HUES6 (cell line): ENCODE results near the gene NEK3.
"Not testable (repeated sequence)": the region's sequence is repeated elsewhere in the genome, so short reads cannot be mapped to it uniquely, and the experiment has no call there.

Experiments used
- H3K27ac ChIP-seq: 2 replicates; pipeline ENCODE4 v1.7.0; 2013; ENCODE audit warnings: low read depth, mild to moderate bottlenecking, low read length, inconsistent platforms
- H3K27me3 ChIP-seq: 2 replicates; pipeline ENCODE4 v1.6.1; 2013; ENCODE audit warnings: low read length; ENCODE audit not compliant: control insufficient read depth, insufficient read depth
- H3K36me3 ChIP-seq: 2 replicates; pipeline ENCODE4 v1.6.1; 2013; ENCODE audit warnings: low read length; ENCODE audit not compliant: control insufficient read depth, insufficient read depth
- H3K4me1 ChIP-seq: 2 replicates; pipeline ENCODE4 v1.6.1; 2013; ENCODE audit warnings: low read length; ENCODE audit not compliant: control insufficient read depth, insufficient read depth
- H3K4me3 ChIP-seq: 2 replicates; pipeline ENCODE4 v1.5.1; 2013; ENCODE audit warnings: low read depth, low read length
- H3K9ac ChIP-seq: one replicate; pipeline ENCODE4 v1.6.1; 2013; ENCODE audit warnings: mild to moderate bottlenecking, low read length
- H3K9me3 ChIP-seq: 2 replicates; pipeline ENCODE4 v1.6.1; 2013; ENCODE audit warnings: low read depth, low read length; ENCODE audit not compliant: control insufficient read depth, insufficient read depth

NEK3 gene

DNA sequence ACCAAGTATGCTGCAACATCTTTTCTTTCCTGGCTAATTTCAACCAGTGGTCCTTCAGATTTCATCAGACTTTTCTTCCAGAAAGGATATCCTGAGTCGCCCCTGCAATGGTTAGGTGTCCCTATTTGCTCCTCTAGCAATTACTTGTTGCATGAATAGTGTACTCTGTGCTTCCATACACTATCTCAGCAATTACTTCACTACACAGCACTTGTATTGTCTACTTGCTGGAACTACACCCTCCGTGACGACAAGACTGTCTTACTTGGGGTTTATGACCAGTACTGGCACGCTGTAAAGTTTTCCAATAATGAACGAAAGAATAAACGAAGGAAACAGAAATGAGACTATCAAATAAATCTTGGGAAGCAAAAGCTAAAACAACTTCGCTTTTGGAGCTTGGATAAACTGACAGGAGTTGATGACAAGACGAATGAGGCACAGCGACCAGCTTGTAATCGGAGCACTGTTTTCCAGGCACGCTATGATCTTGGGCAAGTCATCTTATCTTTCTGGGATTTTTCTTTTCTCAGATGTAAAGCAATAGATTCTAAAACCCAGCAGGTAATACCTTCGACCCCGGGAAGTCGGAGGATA, 34.3 kb upstream of the NEK3 start:
- not testable (repeated sequence) for H3K9me3 ChIP-seq, H3K36me3 ChIP-seq, H3K4me1 ChIP-seq, H3K27me3 ChIP-seq, H3K27ac ChIP-seq
- peak overlapping the region; percentile 95 for H3K4me3 ChIP-seq
- H3K9ac ChIP-seq, result peak overlapping the region; percentile 88

DNA sequence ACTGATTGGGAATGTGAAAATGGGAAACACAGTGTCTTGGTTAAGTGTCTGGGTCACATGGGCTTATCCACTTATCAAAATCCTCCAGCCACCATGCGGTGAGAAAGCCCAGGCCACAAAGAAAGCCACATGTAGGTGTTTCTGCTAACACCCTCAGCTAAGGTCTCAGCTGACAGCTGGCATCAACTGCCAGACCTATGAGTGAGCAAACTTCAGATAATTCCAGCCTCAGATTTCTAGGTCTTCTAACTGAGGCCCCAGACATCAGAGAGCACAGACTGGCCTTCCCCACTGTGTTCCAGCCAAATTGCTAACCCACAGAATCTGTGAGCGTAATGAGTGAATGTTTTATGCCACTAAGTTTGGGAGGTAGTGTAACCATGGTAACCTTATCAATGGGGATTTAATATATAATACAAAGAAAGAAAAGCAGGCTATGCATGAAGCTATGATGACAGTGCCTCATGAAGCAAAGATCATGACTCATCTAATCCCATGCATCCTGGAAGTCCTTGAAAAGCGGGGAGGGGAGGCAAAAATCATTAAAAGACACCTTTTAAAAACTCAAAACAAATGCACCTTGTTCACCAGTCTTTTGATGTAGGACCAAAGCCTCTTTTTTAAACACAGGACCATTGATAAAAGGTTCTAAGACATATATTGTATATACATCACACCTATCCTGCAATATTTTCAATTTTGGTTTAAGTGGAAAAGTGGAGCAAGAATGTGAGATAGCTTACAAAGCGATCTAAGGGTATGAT, 28.2 kb upstream of the NEK3 start:
- H3K27ac ChIP-seq, H3K9ac ChIP-seq: not testable (repeated sequence)
- peaks cover 35% of the 10 kb centered on the region for H3K36me3 ChIP-seq

DNA sequence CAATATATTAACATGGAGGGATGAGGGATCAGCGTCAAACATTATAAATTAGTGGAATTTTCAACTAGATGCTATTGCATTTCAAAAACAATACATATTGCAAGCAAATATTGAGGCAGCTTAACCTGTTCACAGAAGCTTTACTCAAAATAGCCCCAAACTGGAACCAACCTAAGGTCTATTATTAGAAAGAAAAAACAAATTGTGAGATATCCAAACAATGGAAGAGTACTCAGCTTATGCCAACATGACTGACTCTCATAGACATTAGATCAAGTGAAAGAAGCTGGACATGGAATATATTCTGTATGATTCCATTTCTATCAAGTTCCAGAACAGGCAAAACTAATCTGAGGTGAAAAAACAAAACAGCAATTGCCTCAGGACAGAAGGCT, 27.6 kb upstream of the NEK3 start:
- Histone ChIP-seq H3K4me3 (no peak overlapping the region), H3K36me3 (peaks cover 35% of the 10 kb centered on the region), H3K9ac (no peak overlapping the region), H3K4me1 (no peaks in the 10 kb centered on the region), H3K27ac (no peak overlapping the region), H3K27me3 (no peaks in the 10 kb centered on the region), H3K9me3 (no peaks in the 10 kb centered on the region)

More for the DNA sequence above, 28.2 kb upstream of the NEK3 start:
- H3K9me3 ChIP-seq, H3K4me3 ChIP-seq, H3K27me3 ChIP-seq, H3K4me1 ChIP-seq: not testable (repeated sequence)

DNA sequence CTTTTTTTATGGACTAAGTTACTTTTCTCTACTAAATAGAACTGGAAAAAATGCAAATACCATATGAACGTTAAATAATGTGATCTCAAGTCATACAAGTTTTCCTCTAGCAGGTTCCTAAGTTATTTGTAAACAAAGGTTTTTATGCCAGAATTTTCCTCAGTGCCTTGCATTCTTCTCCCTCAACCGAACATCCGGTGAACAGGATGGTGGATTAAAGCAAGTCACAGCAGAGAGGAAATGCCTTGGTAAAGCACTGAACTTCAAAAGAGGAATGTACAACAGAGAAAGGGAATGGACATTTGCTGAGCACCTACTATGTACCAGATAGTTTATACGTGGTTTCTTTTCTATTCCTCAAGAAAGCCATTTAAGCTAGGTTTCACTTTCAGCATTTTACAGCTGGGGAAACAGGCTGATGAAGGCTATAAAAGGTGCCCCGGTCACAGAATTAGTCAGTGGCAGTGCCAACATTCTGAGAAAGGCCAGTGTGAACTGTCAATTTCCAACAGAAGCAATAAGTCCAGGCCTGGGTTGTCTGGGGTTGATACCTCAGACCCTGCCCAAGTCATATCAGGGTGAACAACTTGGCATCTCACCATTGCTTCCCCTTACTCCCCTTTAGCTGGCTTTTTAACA, 22.0 kb upstream of the NEK3 start:
- H3K9me3 ChIP-seq, H3K27ac ChIP-seq, H3K4me1 ChIP-seq, H3K27me3 ChIP-seq, H3K9ac ChIP-seq, H3K4me3 ChIP-seq: not testable (repeated sequence)
- peaks cover 53% of the 10 kb centered on the region for H3K36me3 ChIP-seq

DNA sequence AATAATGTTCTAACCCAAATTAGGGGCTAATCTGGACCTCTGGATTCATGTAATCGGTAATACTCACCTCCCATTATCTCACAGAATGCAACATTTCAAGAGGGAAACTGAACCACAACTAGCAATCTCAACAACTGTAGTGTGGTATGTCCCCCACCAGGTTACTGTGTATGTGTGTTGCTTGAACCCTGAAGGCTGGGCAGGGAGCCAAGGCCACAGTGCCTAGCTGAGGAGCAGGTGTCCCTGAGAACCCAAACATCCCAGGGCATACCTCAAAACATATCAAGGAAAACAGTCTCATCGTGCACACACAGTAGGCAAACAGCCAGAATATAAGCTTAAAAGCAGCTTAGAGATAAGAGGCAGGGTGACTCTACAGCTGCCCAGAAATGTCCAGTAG, 20.5 kb upstream of the NEK3 start:
- Histone ChIP-seq H3K36me3 (peaks cover 55% of the 10 kb centered on the region), H3K27ac (no peak overlapping the region), H3K9me3 (no peaks in the 10 kb centered on the region), H3K9ac (no peak overlapping the region), H3K27me3 (no peaks in the 10 kb centered on the region), H3K4me3 (no peak overlapping the region), H3K4me1 (no peaks in the 10 kb centered on the region)

DNA sequence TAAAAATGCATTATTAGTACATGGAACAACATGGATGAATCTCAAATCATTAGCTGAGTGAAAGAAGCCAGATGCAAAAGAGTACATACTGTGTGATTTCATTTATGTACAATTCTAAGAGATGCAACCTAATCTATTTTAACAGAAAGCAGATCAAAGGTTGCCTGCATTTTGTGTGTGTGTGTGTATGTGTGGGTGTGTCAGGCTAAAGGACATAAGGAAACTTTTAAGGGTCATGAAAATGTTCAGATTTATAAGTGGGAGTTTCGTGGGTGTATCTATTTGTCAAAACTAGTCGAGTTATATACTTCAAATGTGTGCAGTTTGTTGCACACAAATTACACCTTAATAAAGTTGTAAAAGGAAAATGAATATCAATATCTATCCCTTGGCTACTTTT, 17.9 kb upstream of the NEK3 start:
- H3K27me3 ChIP-seq, result no peaks in the 10 kb centered on the region
- no peaks in the 10 kb centered on the region for H3K9me3 ChIP-seq
- H3K9ac ChIP-seq, result no peak overlapping the region
- H3K27ac ChIP-seq, result no peak overlapping the region
- H3K4me1 ChIP-seq, result no peaks in the 10 kb centered on the region
- no peak overlapping the region for H3K4me3 ChIP-seq
- peaks cover 62% of the 10 kb centered on the region for H3K36me3 ChIP-seq

DNA sequence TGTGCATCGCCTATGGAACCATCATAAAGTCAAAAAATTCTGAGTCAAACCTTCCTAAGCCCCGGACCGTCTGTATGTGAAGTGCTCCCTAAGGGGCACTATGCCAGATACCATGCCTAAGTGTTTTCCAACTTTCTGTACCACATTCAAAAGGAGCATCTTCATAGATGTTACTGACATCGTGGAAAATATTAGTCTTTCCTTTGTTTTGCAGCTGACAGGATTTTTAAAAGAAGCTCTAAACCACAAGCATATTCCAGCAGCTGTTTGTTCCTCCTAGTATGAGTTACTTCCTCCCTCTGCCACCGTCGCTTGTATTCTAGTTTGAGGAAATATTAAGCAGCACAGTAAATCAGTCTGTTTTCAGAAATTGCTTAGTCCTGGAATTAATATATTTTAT, 14.6 kb upstream of the NEK3 start:
- H3K9ac ChIP-seq, H3K4me3 ChIP-seq, H3K27me3 ChIP-seq, H3K9me3 ChIP-seq, H3K4me1 ChIP-seq, H3K27ac ChIP-seq: not testable (repeated sequence)
- peaks cover 68% of the 10 kb centered on the region for H3K36me3 ChIP-seq

DNA sequence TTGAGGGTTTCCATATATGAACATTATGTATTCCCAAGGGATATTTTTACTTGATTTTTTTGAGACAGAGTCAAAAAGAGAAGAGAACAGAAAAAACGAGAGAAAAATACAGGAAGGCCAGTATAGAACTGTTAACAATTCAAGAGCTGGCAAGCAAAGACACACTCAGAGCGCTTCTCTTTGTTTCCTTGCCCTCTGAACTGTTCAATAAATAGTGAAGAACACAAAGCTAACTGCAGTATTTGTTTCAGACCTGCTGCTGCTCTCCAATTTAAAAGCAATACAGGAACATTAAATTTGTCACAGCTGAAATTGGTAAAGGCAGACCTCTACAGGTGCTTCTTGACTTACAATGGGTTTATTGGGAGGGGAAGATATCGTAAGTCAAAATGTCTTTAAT, 14.0 kb upstream of the NEK3 start:
- H3K9ac ChIP-seq, result no peak overlapping the region
- no peak overlapping the region for H3K4me3 ChIP-seq
- no peaks in the 10 kb centered on the region for H3K4me1 ChIP-seq
- H3K27ac ChIP-seq, result no peak overlapping the region
- H3K27me3 ChIP-seq, result no peaks in the 10 kb centered on the region
- peaks cover 72% of the 10 kb centered on the region for H3K36me3 ChIP-seq
- H3K9me3 ChIP-seq, result no peaks in the 10 kb centered on the region

DNA sequence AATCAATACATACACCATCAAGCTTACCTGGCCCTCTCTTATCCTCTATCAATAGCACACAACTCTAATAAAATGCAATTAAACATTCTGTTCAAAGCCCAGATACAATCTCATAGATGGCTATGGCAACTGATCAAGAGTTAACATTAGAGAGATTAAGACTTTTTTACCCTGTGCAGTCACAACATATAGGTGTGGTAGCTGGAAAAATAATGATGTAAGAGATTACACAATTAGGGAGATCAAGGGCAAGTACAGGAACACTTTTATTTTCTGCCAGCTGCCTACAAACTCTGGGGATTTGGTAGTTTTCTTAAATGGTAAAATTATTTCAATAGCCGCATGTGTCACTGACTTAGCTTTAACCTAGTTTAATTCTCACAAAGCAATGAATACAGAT, 12.3 kb upstream of the NEK3 start:
- not testable (repeated sequence) for H3K27ac ChIP-seq, H3K4me1 ChIP-seq, H3K9me3 ChIP-seq, H3K9ac ChIP-seq, H3K4me3 ChIP-seq, H3K27me3 ChIP-seq
- H3K36me3 ChIP-seq, result peaks cover 72% of the 10 kb centered on the region

DNA sequence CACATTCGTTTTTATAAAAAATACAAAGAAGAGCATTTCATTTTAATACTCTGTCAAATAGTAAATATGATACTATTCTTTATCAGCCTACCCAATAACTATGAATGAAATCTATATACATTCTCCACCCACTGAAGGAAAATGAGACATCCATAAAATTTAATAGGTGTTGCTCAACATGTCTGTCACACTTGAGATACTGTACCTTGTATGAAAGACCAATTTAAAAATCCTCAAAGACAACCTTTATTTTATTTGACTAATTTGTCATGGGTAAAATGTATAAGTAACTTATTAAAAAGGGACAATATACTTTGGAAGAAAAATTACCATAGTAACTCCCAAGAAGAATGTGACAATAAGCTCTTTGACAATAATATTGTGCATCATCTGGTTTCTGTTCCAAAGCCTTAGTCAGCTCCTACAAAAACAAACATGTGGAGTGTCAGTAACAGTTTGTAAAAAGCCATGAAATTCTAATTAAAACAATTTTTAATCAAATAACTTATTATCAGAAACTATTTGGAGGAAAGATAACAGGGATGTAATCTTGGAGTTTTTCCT, 11.5 kb upstream of the NEK3 start:
- not testable (repeated sequence) for H3K9ac ChIP-seq, H3K27ac ChIP-seq, H3K9me3 ChIP-seq, H3K4me3 ChIP-seq, H3K4me1 ChIP-seq, H3K27me3 ChIP-seq
- peaks cover 70% of the 10 kb centered on the region for H3K36me3 ChIP-seq

DNA sequence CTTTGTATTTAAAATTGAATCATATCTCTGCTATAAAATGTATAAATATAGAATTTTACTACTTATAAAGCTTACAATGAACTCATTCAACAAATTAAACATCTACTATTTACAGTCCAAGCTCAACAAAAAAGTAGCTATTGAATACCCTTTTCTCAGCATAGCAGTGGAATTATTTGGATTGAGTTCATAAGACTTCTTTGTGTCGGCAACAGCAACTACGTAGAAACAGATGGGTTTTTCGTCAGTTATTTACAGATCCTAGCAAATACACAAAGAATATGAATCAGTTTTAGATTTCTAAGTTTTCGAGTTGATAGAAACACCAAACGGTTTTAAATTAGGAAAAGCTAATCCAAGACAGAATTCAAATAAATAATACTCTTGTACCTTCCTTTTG, 10.4 kb upstream of the NEK3 start:
- Histone ChIP-seq H3K4me3 (no peak overlapping the region), H3K27ac (no peak overlapping the region), H3K9me3 (no peaks in the 10 kb centered on the region), H3K4me1 (no peaks in the 10 kb centered on the region), H3K27me3 (no peaks in the 10 kb centered on the region), H3K36me3 (peaks cover 60% of the 10 kb centered on the region), H3K9ac (no peak overlapping the region)
